HPDE6-E6E7 (cell line): ENCODE results near the gene POLA1.

ENCODE experiments used
- DNase-seq: peaks from one replicate; pipeline ENCODE4 v3.0.0; 2011; ENCODE audit warnings: missing footprints; ENCODE audit errors: extremely low spot score

The POLA1 gene

GRCh38 chrX:24969812-24970211 is 276.1 kb downstream of the POLA1 start:
- DNase-seq = no peak

GRCh38 chrX:24979081-24979480 is 285.4 kb downstream of the POLA1 start:
- no peak for DNase-seq

GRCh38 chrX:24981030-24981429 is 287.3 kb downstream of the POLA1 start:
- no peak for DNase-seq

- no peak for DNase-seq
Measured at GRCh38 chrX:24982306-24982965, 288.7 kb downstream of the POLA1 start.

- no peak for DNase-seq
Measured at GRCh38 chrX:24983931-24984330, 290.2 kb downstream of the POLA1 start.

GRCh38 chrX:24985120-24985519 is 291.4 kb downstream of the POLA1 start:
- DNase-seq = no peak

GRCh38 chrX:24987731-24988130 is 294.0 kb downstream of the POLA1 start:
- DNase-seq = no peak

- DNase-seq = no peak
Measured at GRCh38 chrX:24988314-24988713, 294.6 kb downstream of the POLA1 start.

- no peak for DNase-seq
Measured at GRCh38 chrX:24990535-24990934, 296.8 kb downstream of the POLA1 start.

- DNase-seq = no peak
Measured at GRCh38 chrX:24993879-24994278, 300.2 kb downstream of the POLA1 start.

- no peak for DNase-seq
Measured at GRCh38 chrX:24996096-24996709, 302.5 kb downstream of the POLA1 start.

GRCh38 chrX:24999511-24999910 is 305.8 kb downstream of the POLA1 start:
- no peak for DNase-seq

GRCh38 chrX:25001808-25002660 is 308.3 kb downstream of the POLA1 start:
- DNase-seq = no peak

GRCh38 chrX:25002661-25003020 is 308.9 kb downstream of the POLA1 start:
- no peak for DNase-seq

- DNase-seq = no peak
Measured at GRCh38 chrX:25003066-25003849, 309.5 kb downstream of the POLA1 start.

- DNase-seq = no peak
Measured at GRCh38 chrX:25004040-25004439, 310.3 kb downstream of the POLA1 start.

- DNase-seq = no peak
Measured at GRCh38 chrX:25004485-25005032, 310.8 kb downstream of the POLA1 start.

GRCh38 chrX:25005034-25005381 is 311.3 kb downstream of the POLA1 start:
- DNase-seq = no peak

- DNase-seq = no peak
Measured at GRCh38 chrX:25005382-25006185, 311.9 kb downstream of the POLA1 start.

GRCh38 chrX:25006586-25007058 is 312.9 kb downstream of the POLA1 start:
- no peak for DNase-seq
